Measurements from ENCODE around the gene CCDC106.

DNA sequence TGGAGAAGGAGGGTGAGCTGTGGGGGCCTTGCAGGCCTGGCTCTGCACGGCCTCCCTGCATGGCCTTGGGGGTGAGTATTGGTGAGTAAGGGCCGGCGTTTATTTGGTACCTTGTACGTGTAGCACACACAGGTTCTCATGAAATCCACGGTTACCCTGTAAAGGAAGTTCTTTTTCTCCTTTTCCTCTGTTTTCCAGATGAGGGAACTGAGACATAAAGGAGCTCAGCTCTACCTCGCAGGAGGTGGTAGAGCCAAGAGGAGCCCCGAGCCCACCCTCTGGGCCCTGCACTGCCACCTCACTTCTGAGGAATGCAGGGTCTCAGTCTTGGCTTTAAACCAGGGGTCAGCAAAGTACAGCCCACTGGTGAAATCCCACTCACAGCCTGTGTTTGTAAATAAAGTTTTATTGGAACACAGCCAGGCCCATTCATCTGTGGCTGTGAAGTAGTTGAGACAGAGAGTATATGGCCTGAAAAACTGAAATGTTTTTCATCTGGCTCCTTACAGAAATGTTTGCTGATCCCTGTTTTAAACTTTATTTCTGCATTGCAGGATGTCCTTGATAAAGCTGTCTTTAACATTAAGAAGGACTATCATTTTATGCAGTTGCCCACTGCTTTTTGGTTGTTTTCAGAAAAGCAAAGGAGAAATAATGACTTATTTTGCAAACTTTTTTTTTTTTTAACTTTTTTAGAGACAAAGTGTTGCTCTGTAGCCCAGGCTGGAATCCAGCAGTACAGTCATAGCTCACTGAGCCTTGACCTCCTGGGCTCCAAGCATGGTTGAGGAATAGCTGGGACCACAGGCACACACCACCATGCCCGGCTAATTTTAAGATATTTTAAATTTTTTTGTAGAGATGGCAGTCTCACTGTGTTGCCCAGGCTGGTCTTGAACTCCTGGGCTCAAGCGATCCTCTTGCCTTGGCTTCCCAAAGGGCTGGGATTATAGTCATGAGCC lies 33.4 kb downstream of the CCDC106 start:
- TF ChIP-seq, protein P1, sequence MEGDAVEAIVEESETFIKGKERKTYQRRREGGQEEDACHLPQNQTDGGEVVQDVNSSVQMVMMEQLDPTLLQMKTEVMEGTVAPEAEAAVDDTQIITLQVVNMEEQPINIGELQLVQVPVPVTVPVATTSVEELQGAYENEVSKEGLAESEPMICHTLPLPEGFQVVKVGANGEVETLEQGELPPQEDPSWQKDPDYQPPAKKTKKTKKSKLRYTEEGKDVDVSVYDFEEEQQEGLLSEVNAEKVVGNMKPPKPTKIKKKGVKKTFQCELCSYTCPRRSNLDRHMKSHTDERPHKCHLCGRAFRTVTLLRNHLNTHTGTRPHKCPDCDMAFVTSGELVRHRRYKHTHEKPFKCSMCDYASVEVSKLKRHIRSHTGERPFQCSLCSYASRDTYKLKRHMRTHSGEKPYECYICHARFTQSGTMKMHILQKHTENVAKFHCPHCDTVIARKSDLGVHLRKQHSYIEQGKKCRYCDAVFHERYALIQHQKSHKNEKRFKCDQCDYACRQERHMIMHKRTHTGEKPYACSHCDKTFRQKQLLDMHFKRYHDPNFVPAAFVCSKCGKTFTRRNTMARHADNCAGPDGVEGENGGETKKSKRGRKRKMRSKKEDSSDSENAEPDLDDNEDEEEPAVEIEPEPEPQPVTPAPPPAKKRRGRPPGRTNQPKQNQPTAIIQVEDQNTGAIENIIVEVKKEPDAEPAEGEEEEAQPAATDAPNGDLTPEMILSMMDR (conservative IDR thresholded peaks at IDR 0.05; ENCODE audit: low read depth, low read length): no peak
- TF ChIP-seq, protein P2, sequence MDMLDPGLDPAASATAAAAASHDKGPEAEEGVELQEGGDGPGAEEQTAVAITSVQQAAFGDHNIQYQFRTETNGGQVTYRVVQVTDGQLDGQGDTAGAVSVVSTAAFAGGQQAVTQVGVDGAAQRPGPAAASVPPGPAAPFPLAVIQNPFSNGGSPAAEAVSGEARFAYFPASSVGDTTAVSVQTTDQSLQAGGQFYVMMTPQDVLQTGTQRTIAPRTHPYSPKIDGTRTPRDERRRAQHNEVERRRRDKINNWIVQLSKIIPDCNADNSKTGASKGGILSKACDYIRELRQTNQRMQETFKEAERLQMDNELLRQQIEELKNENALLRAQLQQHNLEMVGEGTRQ (IDR thresholded peaks at IDR 0.05; ENCODE audit: low read depth, low read length): no peak
- TF ChIP-seq CEBPB (IDR thresholded peaks at IDR 0.05; ENCODE audit: low read depth, low read length) (no peak), RAD21 (IDR thresholded peaks at IDR 0.05; ENCODE audit: low read length) (no peak), BHLHE40 (IDR thresholded peaks at IDR 0.05; ENCODE audit: low read depth, low read length) (no peak), POLR2A (IDR thresholded peaks at IDR 0.05; ENCODE audit: low read depth, low read length) (no peak), MAFK (IDR thresholded peaks at IDR 0.05; ENCODE audit: low read depth, low read length) (no peak), RFX5 (IDR thresholded peaks at IDR 0.05; ENCODE audit: low read depth, low read length) (no peak), FOS (IDR thresholded peaks at IDR 0.05; ENCODE audit: low read depth, low read length) (no peak)

Measured in IMR-90 (cell line).